Activated B cell treated with CpG ODN at 0.5 μM for 24 hours (primary cell): ENCODE results near the gene SIT1. TPM values are rescaled to one million over a fixed set of nuclear protein-coding genes. Genes with fewer than 3 reads are reported as not detected.

ENCODE experiments used
- ATAC-seq: fragments of 200-7000 bp; cut with Tn5 transposase; one replicate; pipeline ENCODE4 v1.10.0; 2021; ENCODE audit warnings: low read depth, mild to moderate bottlenecking, moderate library complexity
- CTCF ChIA-PET: fragments of 350-600 bp; sonication (Branson Sonifier 250); formaldehyde crosslinking; loops from one replicate; lab custom pipeline; 2021; ENCODE audit warnings: antibody characterized with exemption; lab: Charles Lee
- POLR2A ChIA-PET: fragments of 350-600 bp; sonication (Branson Sonifier 250); formaldehyde crosslinking; loops from one replicate; lab custom pipeline; 2021; ENCODE audit warnings: antibody characterized with exemption; lab: Charles Lee
- DNase-seq: peaks from one replicate; pipeline ENCODE4 v3.0.0; 2022
- H3K27ac Mint-ChIP-seq: one replicate; pipeline ENCODE4 v1.8.0; 2020; ENCODE audit warnings: mixed read lengths
- H3K27me3 Mint-ChIP-seq: one replicate; pipeline ENCODE4 v1.8.0; 2021; ENCODE audit warnings: mixed read lengths
- H3K36me3 Mint-ChIP-seq: one replicate; pipeline ENCODE4 v1.8.0; 2021; ENCODE audit warnings: low read depth, mixed read lengths
- H3K4me1 Mint-ChIP-seq: one replicate; pipeline ENCODE4 v1.8.0; 2021; ENCODE audit warnings: mixed read lengths
- H3K4me3 Mint-ChIP-seq: one replicate; pipeline ENCODE4 v1.8.0; 2020; ENCODE audit warnings: mild to moderate bottlenecking, mixed read lengths
- H3K9me3 Mint-ChIP-seq: one replicate; pipeline ENCODE4 v1.8.0; 2020; ENCODE audit warnings: mixed read lengths
- CTCF ChIP-seq: fragments of 200-600 bp; IDR thresholded peaks from one replicate; pipeline ENCODE4 v1.8.0; 2022; ENCODE audit warnings: antibody characterized with exemption, mild to moderate bottlenecking
- intact Hi-C: fragments of 100-400 bp; cut with micrococcal nuclease; formaldehyde crosslinking; loops from one replicate; pipeline ENCODE4 v1.15.1; 2024
- total RNA-seq: library from RNA; stranded (reverse); gene quantifications from 2 replicates; pipeline ENCODE4 v1.2.3, GENCODE V29; 2022

SIT1 gene
- total RNA-seq, 1 donor from 2014 or later, result 27.5 TPM

- intact Hi-C loops, result loop anchor here (1.0 kb wide), 2 partner anchors 8 to 25 kb away; no protein-coding TSS in a partner anchor
- ChIA-PET POLR2A (interaction anchor here (1.1 to 4.2 kb wide), 8 partner anchors 9 to 66 kb away, joined by 4 to 16 read pairs (median 8); partner anchors contain the start of genes CD72, CREB3 and TLN1), CTCF (interaction anchor here (0.8 to 12.0 kb wide), 4 partner anchors 25 to 75 kb away, joined by 3 to 127 read pairs (median 18); partner anchors contain the start of gene CD72)
- no peak for ATAC-seq
- no peak for TF ChIP-seq CTCF
- Mint-ChIP-seq H3K4me1 (peaks cover 47% of the 10 kb centered on the region), H3K36me3 (peaks cover 13% of the 10 kb centered on the region), H3K9me3 (no peaks in the 10 kb centered on the region), H3K27ac (no peak overlapping the region), H3K27me3 (no peaks in the 10 kb centered on the region), H3K4me3 (peak overlapping the region; percentile 83)
- no peak for DNase-seq
Observed at GRCh38 chr9:35665471-35665818, 14.7 kb upstream of the SIT1 start.

GRCh38 chr9:35664531-35665470 is 14.1 kb upstream of the SIT1 start, which contains the start of gene ARHGEF39:
ARHGEF39 (minus strand) TSS chr9:35665195; CDS start chr9:35665169, 26 bp downstream.
- Mint-ChIP-seq H3K36me3 (peaks cover 19% of the 10 kb centered on the region), H3K4me3 (peak within 1 kb of the TSS; percentile 83), H3K4me1 (peaks cover 54% of the 10 kb centered on the region), H3K9me3 (no peaks in the 10 kb centered on the region), H3K27ac (peak within 1 kb of the TSS; percentile 25), H3K27me3 (no peaks in the 10 kb centered on the region)
- ATAC-seq (peak; percentile 71), DNase-seq (peak; percentile 60)
- ChIA-PET POLR2A (interaction anchor here (1.0 to 4.2 kb wide), 12 partner anchors 8 to 67 kb away, joined by 3 to 16 read pairs (median 6); partner anchors contain the start of genes CD72, CREB3, TESK1 and TLN1), CTCF (interaction anchor here (1.2 to 12.0 kb wide), 3 partner anchors 25 to 50 kb away, joined by 3 to 127 read pairs (median 32); partner anchors contain the start of gene CD72)
- intact Hi-C loops, result loop anchor here (1.0 kb wide), 2 partner anchors 8 to 26 kb away; no protein-coding TSS in a partner anchor
- TF ChIP-seq CTCF, result no peak

- no peak for DNase-seq
Observed at GRCh38 chr9:35662437-35662836, 11.7 kb upstream of the SIT1 start.

GRCh38 chr9:35661756-35662350 is 11.1 kb upstream of the SIT1 start:
- no peaks in the 10 kb centered on the region for H3K9me3 Mint-ChIP-seq
- peaks cover 76% of the 10 kb centered on the region for H3K4me1 Mint-ChIP-seq
- intact Hi-C loops, result no loop called here
- H3K36me3 Mint-ChIP-seq, result peaks cover 33% of the 10 kb centered on the region
- TF ChIP-seq CTCF, result no peak
- H3K4me3 Mint-ChIP-seq, result peak overlapping the region; percentile 55
- ChIA-PET POLR2A (interaction anchor here (1.0 to 4.2 kb wide), 7 partner anchors 14 to 71 kb away, joined by 3 to 16 read pairs (median 5); partner anchors contain the start of genes CD72 and CREB3), CTCF (interaction anchor here (1.0 to 12.0 kb wide), 3 partner anchors 33 to 47 kb away, joined by 3 to 127 read pairs (median 12); partner anchors contain the start of gene CD72)
- ATAC-seq (no peak), DNase-seq (no peak)
- peaks cover 5% of the 10 kb centered on the region for H3K27me3 Mint-ChIP-seq
- H3K27ac Mint-ChIP-seq, result peak overlapping the region; percentile 70

More at GRCh38 chr9:35662437-35662836, 11.7 kb upstream of the SIT1 start:
- H3K27me3 Mint-ChIP-seq, result peaks cover 5% of the 10 kb centered on the region
- no peak for ATAC-seq
- intact Hi-C loops, result no loop called here
- ChIA-PET POLR2A (interaction anchor here (1.0 to 4.2 kb wide), 4 partner anchors 15 to 46 kb away, joined by 3 to 16 read pairs (median 4); partner anchors contain the start of gene CD72), CTCF (interaction anchor here (2.3 to 12.0 kb wide), 2 partner anchors 34 to 47 kb away, joined by 12 to 127 read pairs; partner anchors contain the start of gene CD72)
- H3K9me3 Mint-ChIP-seq, result no peaks in the 10 kb centered on the region
- peaks cover 33% of the 10 kb centered on the region for H3K36me3 Mint-ChIP-seq
- peak overlapping the region; percentile 75 for H3K27ac Mint-ChIP-seq
- H3K4me3 Mint-ChIP-seq, result no peak overlapping the region
- peaks cover 71% of the 10 kb centered on the region for H3K4me1 Mint-ChIP-seq
- no peak for TF ChIP-seq CTCF
